Activated CD8-positive, alpha-beta memory T cell treated with anti-CD3 and anti-CD28 coated beads, Interleukin-2, amount 10 ng/mL, durations not matched to agents 7 days and 5 days (primary cell): Measurements from ENCODE around the gene PPFIA3. TPM values are rescaled to one million over a fixed set of nuclear protein-coding genes. Genes with fewer than 3 reads are reported as not detected.

ENCODE experiments used
- ATAC-seq: fragments of 150-1000 bp; cut with Tn5 transposase; one replicate; pipeline ENCODE4 v1.10.0; 2021; ENCODE audit warnings: moderate library complexity
- CTCF ChIA-PET: fragments of 350-600 bp; sonication (Branson Sonifier 250); formaldehyde crosslinking; loops from one replicate; lab custom pipeline; 2021; ENCODE audit warnings: antibody characterized with exemption; lab: Charles Lee
- DNase-seq: peaks from one replicate; pipeline ENCODE4 v3.0.0-alpha.2; 2020
- H3K27ac Mint-ChIP-seq: one replicate; pipeline ENCODE4 v1.8.0; 2021; ENCODE audit warnings: mild to moderate bottlenecking, mixed read lengths
- H3K27me3 Mint-ChIP-seq: one replicate; pipeline ENCODE4 v1.8.0; 2021; ENCODE audit warnings: mixed read lengths
- H3K36me3 Mint-ChIP-seq: one replicate; pipeline ENCODE4 v1.8.0; 2021; ENCODE audit warnings: mild to moderate bottlenecking, mixed read lengths
- H3K4me1 Mint-ChIP-seq: one replicate; pipeline ENCODE4 v1.8.0; 2021; ENCODE audit warnings: mixed read lengths
- H3K4me3 Mint-ChIP-seq: one replicate; pipeline ENCODE4 v1.8.0; 2021; ENCODE audit warnings: mild to moderate bottlenecking, moderate library complexity, mixed read lengths
- H3K9me3 Mint-ChIP-seq: one replicate; pipeline ENCODE4 v1.8.0; 2022; ENCODE audit warnings: low read depth, mixed read lengths
- total RNA-seq, 2 experiments: library from RNA; stranded (reverse); gene quantifications; one replicate each; pipeline ENCODE4 v1.2.3, GENCODE V29; 2021

Gene PPFIA3
- total RNA-seq, 2 experiments from 2014 or later, result 1.7 to 3.6 TPM

GRCh38 chr19:49109051-49109450 is 10.3 kb upstream of the PPFIA3 start:
- Mint-ChIP-seq H3K4me1 (peaks cover 5% of the 10 kb centered on the region), H3K27me3 (no peaks in the 10 kb centered on the region), H3K4me3 (no peak overlapping the region), H3K9me3 (no peaks in the 10 kb centered on the region), H3K27ac (no peak overlapping the region), H3K36me3 (peaks cover 28% of the 10 kb centered on the region)
- CTCF ChIA-PET, result interaction anchor here (1.3 to 4.2 kb wide), 3 partner anchors 11 to 26 kb away, joined by 4 to 27 read pairs (median 5); no protein-coding TSS in a partner anchor
- DNase-seq (no peak), ATAC-seq (no peak)

GRCh38 chr19:49109569-49110233 is 9.6 kb upstream of the PPFIA3 start:
- H3K27me3 Mint-ChIP-seq, result no peaks in the 10 kb centered on the region
- H3K4me3 Mint-ChIP-seq, result no peak overlapping the region
- no peak overlapping the region for H3K27ac Mint-ChIP-seq
- DNase-seq, result no peak
- H3K4me1 Mint-ChIP-seq, result peaks cover 5% of the 10 kb centered on the region
- CTCF ChIA-PET, result interaction anchor here (1.3 to 4.2 kb wide), 2 partner anchors 12 to 19 kb away, joined by 5 to 27 read pairs; no protein-coding TSS in a partner anchor
- no peaks in the 10 kb centered on the region for H3K9me3 Mint-ChIP-seq
- H3K36me3 Mint-ChIP-seq, result peaks cover 27% of the 10 kb centered on the region
- no peak for ATAC-seq

GRCh38 chr19:49110567-49110966 is 8.8 kb upstream of the PPFIA3 start:
- H3K4me3 Mint-ChIP-seq, result no peak overlapping the region
- H3K36me3 Mint-ChIP-seq, result peaks cover 21% of the 10 kb centered on the region
- no peaks in the 10 kb centered on the region for H3K27me3 Mint-ChIP-seq
- ATAC-seq (no peak), DNase-seq (no peak)
- H3K9me3 Mint-ChIP-seq, result no peaks in the 10 kb centered on the region
- H3K4me1 Mint-ChIP-seq, result peaks cover 9% of the 10 kb centered on the region
- CTCF ChIA-PET, result interaction anchor here (4.2 kb wide), 1 partner anchor 13 kb away, joined by 27 read pairs; no protein-coding TSS in a partner anchor
- no peak overlapping the region for H3K27ac Mint-ChIP-seq

DNA sequence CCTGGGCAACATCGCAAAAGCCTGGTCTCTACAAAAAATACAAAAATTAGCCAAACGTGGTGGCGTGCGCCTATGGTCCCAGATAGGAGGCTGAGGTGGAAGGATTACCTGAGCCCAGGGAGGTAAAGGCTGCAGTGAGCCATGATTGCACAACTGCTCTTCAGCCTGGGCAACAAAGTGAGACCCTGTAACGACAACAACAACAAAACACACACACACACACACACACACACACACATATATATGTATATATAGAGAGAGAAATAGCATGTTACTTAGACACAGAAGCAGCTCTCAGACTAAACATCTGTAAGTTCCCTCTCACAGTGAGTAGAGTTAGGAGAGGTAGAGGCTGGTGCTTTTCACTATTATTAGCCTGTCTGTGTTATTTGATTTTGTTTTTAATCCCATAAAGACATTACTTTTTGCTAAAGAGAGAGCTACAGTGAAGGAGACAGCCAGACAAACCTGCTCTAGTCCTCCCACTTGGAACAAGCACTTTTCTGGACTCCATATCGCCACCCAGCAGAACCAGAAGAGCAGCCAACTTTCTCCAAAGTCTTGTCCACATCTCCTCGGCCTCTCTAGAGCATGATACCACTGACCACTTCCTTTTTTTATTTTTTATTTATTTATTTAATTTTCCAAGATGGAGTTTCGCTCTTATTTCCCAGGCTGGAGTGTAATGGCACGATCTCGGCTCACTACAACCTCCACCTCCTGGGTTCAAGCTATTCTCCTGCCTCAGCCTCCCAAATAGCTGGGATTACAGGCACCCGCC is 7.9 kb upstream of the PPFIA3 start:
- ATAC-seq (no peak), DNase-seq (no peak)
- Mint-ChIP-seq H3K27ac (no peak overlapping the region), H3K27me3 (no peaks in the 10 kb centered on the region), H3K9me3 (no peaks in the 10 kb centered on the region), H3K4me3 (no peak overlapping the region), H3K4me1 (peaks cover 9% of the 10 kb centered on the region), H3K36me3 (peaks cover 19% of the 10 kb centered on the region)
- CTCF ChIA-PET, result interaction anchor here (4.2 kb wide), 1 partner anchor 14 kb away, joined by 27 read pairs; no protein-coding TSS in a partner anchor

DNA sequence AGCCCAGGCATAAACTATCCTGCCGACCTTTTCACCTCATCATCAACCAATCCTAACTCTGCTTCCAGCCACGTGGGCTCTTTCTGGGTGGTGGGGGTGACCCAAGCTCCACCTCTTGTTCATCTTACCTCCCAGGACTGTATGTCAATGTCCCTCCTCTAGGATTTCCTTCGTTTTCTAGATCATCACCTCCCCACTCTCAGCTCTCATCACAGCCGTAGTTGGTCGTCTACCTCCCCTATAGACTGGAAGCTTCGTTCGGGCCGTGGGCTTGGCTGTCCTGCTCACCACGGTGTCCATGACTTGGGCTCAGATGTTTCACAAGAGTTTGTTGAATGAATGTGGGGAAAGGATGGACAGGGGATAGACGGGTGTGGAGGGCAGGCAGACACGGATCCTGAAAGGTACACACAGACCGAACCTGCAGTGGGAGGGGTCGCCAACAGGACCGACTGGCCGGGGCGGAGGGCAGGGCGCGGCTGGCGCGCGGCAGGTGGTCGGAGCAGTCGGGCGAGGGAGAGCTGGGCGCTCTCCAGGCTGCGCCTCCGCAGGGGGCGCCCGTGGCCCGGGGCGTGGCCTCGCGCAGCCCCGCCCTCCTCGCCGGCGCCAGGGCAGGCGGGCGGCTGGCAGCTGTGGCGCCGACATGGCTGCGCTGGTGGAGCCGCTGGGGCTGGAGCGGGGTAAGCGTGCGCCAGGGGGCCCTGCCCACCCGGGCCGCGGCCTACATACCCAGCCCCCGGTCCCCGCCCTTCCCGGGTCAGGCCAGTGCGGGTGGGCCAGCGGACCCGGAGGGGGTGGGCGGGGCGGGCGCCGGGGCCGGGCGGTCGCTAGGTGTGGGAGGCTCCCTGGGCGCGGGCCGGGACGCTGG is 5.3 kb upstream of the PPFIA3 start, which contains the start of gene LIN7B:
Gene LIN7B (plus strand): TSS at position 609 of the 868 bp plus-strand sequence. CDS start 35 bp downstream, at position 644.
- peak within 1 kb of the TSS; percentile 54 for H3K27ac Mint-ChIP-seq
- peak within 1 kb of the TSS; percentile 78 for H3K4me3 Mint-ChIP-seq
- no peaks in the 10 kb centered on the region for H3K27me3 Mint-ChIP-seq
- H3K36me3 Mint-ChIP-seq, result peaks cover under 1% of the 10 kb centered on the region
- CTCF ChIA-PET, result interaction anchor here (0.6 to 6.9 kb wide), 27 partner anchors 8 to 1591 kb away, joined by 3 to 63 read pairs (median 5); partner anchors contain the start of genes BAX and RUVBL2
- DNase-seq (peak; percentile 75), ATAC-seq (peak; percentile 76)
- H3K4me1 Mint-ChIP-seq, result peaks cover 23% of the 10 kb centered on the region
- no peaks in the 10 kb centered on the region for H3K9me3 Mint-ChIP-seq

- Mint-ChIP-seq H3K36me3 (no peaks in the 10 kb centered on the region), H3K27me3 (peaks cover under 1% of the 10 kb centered on the region), H3K4me3 (peak overlapping the region; percentile 69), H3K9me3 (no peaks in the 10 kb centered on the region), H3K27ac (no peak overlapping the region), H3K4me1 (peaks cover 23% of the 10 kb centered on the region)
- ATAC-seq (no peak), DNase-seq (peak; percentile 54)
- CTCF ChIA-PET, result interaction anchor here (0.6 to 6.9 kb wide), 23 partner anchors 9 to 462 kb away, joined by 3 to 63 read pairs (median 7); partner anchors contain the start of genes BAX and RUVBL2
These were observed 4.5 kb upstream of the PPFIA3 start for GRCh38 chr19:49114630-49115363.

- no peak for ATAC-seq
- Mint-ChIP-seq H3K27ac (no peak overlapping the region), H3K4me3 (no peak overlapping the region), H3K4me1 (peaks cover 30% of the 10 kb centered on the region), H3K9me3 (no peaks in the 10 kb centered on the region), H3K27me3 (peaks cover 14% of the 10 kb centered on the region), H3K36me3 (no peaks in the 10 kb centered on the region)
- CTCF ChIA-PET, result interaction anchor here (1.5 to 6.9 kb wide), 4 partner anchors 12 to 146 kb away, joined by 3 to 63 read pairs (median 6); no protein-coding TSS in a partner anchor
- no peak for DNase-seq
These were observed 2.8 kb upstream of the PPFIA3 start for GRCh38 chr19:49116544-49116943.

DNA sequence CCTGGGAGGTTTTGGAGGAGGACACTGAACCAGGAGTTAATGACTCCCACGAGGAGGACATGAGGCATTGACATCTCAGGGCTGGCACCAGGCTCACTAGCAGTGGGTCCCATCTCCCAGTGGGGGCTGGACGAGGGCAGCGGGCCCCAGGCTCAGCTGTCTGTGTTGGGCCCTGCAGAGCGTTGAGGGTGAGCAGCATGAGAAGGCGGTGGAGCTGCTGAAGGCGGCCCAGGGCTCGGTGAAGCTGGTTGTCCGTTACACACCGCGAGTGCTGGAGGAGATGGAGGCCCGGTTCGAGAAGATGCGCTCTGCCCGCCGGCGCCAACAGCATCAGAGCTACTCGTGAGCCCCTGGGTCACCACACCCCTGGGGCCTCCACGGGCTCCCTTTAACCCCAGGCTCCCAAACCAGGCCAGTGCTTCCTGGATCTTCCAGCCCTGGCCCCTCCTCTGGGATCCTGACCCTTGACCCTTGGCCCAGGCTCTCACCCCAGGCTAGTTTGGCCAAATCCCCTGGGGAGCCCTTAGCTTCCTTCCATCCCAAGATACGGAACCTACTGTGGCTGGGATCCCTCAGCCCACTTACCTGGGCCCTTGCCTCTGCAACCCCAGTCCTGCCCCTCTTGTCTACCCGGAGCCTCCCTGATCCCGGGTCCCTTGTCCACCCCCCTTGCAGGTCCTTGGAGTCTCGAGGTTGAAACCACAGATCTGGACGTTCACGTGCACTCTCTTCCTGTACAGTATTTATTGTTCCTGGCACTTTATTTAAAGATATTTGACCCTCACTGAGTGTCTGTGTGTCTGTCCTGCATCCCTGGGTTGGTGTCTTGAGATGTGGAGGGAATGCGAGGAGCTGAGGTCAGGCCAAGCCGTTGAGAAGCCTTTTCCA is 1.4 kb upstream of the PPFIA3 start:
- Mint-ChIP-seq H3K27ac (peak overlapping the region; percentile 81), H3K4me3 (peak overlapping the region; percentile 73), H3K36me3 (no peaks in the 10 kb centered on the region), H3K4me1 (peaks cover 30% of the 10 kb centered on the region), H3K9me3 (no peaks in the 10 kb centered on the region), H3K27me3 (peaks cover 20% of the 10 kb centered on the region)
- DNase-seq (no peak), ATAC-seq (no peak)
- CTCF ChIA-PET, result interaction anchor here (0.7 to 6.9 kb wide), 8 partner anchors 10 to 147 kb away, joined by 3 to 63 read pairs (median 5); no protein-coding TSS in a partner anchor

GRCh38 chr19:49118565-49119410 is 556 bp upstream of the PPFIA3 start, which contains the start of gene C19orf73:
Gene C19orf73, minus strand, starts transcription at chr19:49119143. Its CDS starts 121 bp downstream, at chr19:49119022.
- peaks cover 28% of the 10 kb centered on the region for H3K4me1 Mint-ChIP-seq
- H3K36me3 Mint-ChIP-seq, result no peaks in the 10 kb centered on the region
- CTCF ChIA-PET, result interaction anchor here (0.7 to 6.9 kb wide), 5 partner anchors 10 to 80 kb away, joined by 3 to 63 read pairs (median 5); no protein-coding TSS in a partner anchor

DNA sequence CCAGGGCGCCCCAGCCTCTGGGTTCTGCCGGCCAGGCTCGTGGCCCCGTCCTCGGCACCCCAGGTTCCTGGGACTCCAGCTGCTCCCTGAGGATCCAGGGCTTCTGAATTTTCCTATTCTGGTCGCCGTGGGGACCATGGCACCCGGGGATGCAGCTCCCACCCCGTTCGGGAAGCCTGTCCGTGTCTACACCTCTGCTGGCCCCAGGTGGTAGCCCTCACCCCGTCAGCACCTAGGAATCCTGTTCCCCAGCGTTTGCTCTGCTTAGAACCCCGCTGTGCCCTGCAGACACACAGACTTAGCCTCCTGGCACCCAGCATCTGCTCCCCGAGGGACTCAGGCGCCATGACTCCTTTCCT is 960 bp downstream of the PPFIA3 start:
- Mint-ChIP-seq H3K27ac (no peak overlapping the region), H3K4me1 (peaks cover 21% of the 10 kb centered on the region), H3K27me3 (peaks cover 23% of the 10 kb centered on the region), H3K9me3 (no peaks in the 10 kb centered on the region), H3K36me3 (no peaks in the 10 kb centered on the region), H3K4me3 (peak overlapping the region; percentile 7)
- no peak for ATAC-seq
- CTCF ChIA-PET, result interaction anchor here (0.6 to 1.8 kb wide), 5 partner anchors 9 to 78 kb away, joined by 3 to 5 read pairs (median 4); no protein-coding TSS in a partner anchor
- no peak for DNase-seq

More at GRCh38 chr19:49118565-49119410, 556 bp upstream of the PPFIA3 start, which contains the start of gene C19orf73:
- peak within 1 kb of the TSS; percentile 73 for H3K4me3 Mint-ChIP-seq
- peak; percentile 95 for DNase-seq
- H3K27ac Mint-ChIP-seq, result peak within 1 kb of the TSS; percentile 81
- peaks cover 22% of the 10 kb centered on the region for H3K27me3 Mint-ChIP-seq
- H3K9me3 Mint-ChIP-seq, result no peaks in the 10 kb centered on the region
- ATAC-seq, result peak; percentile 82
